ENCODE measurements around the gene FAM169A. TPM values are rescaled to one million over a fixed set of nuclear protein-coding genes. Genes with fewer than 3 reads are reported as not detected.
"Not testable (repeated sequence)": the region's sequence is repeated elsewhere in the genome, so short reads cannot be mapped to it uniquely, and the experiment has no call there.

Gene FAM169A
- total RNA-seq, 2 donors from 2014 or later: 3.9 to 5.9 TPM

DNA sequence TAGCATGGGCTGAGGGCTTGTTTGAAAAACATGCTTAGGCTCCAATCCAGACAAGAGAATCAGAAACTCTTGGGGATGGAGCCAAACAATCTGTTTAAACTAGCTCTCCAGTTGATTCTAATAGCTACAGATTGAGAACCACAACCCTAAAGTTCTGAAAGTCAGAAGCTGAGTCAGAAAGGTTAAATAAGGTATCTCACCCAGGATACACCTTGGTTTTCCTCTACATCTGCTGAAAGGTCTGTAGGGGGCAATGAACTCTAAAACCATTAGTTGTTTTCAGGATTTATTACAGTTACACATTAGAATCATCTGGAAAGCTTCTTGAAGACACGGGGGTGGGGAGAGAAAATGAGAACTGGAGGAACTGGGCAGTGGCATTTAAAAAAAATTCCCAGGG is 104.9 kb downstream of the FAM169A start:
- intact Hi-C loops (cut with DNase I, micrococcal nuclease): loop anchor here in 1 of 2 donors (10.0 kb wide), 2 partner anchors 164 to 294 kb away; partner anchors contain the start of gene GCNT4
- ATAC-seq: no peak
- DNase-seq: no peak

DNA sequence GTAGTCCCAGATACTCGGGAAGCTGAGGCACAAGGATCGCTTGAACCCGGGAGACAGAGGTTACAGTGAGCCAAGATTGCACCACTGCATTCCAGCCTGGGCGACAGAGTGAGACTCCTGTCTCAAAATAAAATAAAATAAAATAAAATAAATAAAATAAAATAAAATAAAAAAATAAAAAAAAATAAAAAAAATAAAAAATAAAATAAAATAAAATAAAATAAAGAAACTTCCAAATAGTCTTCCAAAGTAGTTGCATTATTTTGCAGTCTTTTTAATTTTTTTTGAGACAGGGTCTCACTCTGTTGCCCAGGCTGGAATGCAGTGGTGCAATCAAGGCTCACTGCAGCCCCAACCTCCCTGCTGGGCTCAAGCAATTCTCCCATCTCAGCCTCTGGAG is 117.4 kb downstream of the FAM169A start:
- ATAC-seq; DNase-seq; intact Hi-C loops (cut with DNase I, micrococcal nuclease): not testable (repeated sequence)

- intact Hi-C loops (cut with DNase I, micrococcal nuclease): no loop called here
- DNase-seq (no peak), ATAC-seq (no peak)
These were observed 127.8 kb downstream of the FAM169A start for GRCh38 chr5:74738406-74738805.

- intact Hi-C loops (cut with DNase I, micrococcal nuclease): no loop called here
- DNase-seq (no peak), ATAC-seq (no peak)
These were observed 129.4 kb downstream of the FAM169A start for GRCh38 chr5:74736759-74737158.

Other genes starting within 250 kb of the FAM169A start
- 10 to 100 TPM; 18.9 to 27.4 TPM for gene ENC1, start 225.7 kb downstream of the FAM169A start, total RNA-seq
- 100 to 1,000 TPM; 153 to 216 TPM for gene HEXB, start 181.2 kb downstream of the FAM169A start, total RNA-seq
- gene GFM2, start 99.3 kb downstream of the FAM169A start, total RNA-seq: 10 to 100 TPM; 21.8 to 22.1 TPM
- gene NSA2, start 99.1 kb downstream of the FAM169A start, total RNA-seq: 10 to 100 TPM; 65.7 to 66.0 TPM
- gene GCNT4, start 186.2 kb upstream of the FAM169A start, total RNA-seq: 1 to 10 TPM in 1 of 2 donors, under 1 TPM in 1; 0.79 to 3.1 TPM